HCT116 (cell line): ENCODE measurements around the gene MAP3K10. TPM values are rescaled to one million over a fixed set of nuclear protein-coding genes. Genes with fewer than 3 reads are reported as not detected.

Source experiments
- ATAC-seq: fragments of 200-7000 bp; cut with Tn5 transposase; 2 replicates; pipeline ENCODE4 v1.9.1; 2020; ENCODE audit warnings: mild to moderate bottlenecking, moderate library complexity
- BruUV-seq: library from RNA; stranded (reverse); fragments of 400-500 nt; replicated peaks from 2 replicates; lab custom pipeline; 2021; lab: Mats Ljungman, UMichigan
- CTCF ChIA-PET: fragments of 300-600 bp; sonication (Branson Sonifier 250); formaldehyde crosslinking; loops from one replicate; lab custom pipeline; 2021; ENCODE audit warnings: antibody characterized with exemption; lab: Charles Lee
- POLR2A ChIA-PET: fragments of 300-600, 350-600 bp; sonication (Branson Sonifier 250); formaldehyde crosslinking; loops from one replicate; lab custom pipeline; 2021; ENCODE audit warnings: antibody characterized with exemption; lab: Charles Lee
- RAD21 ChIA-PET, 2 experiments: fragments of 300-600 bp; sonication (Branson Sonifier 250); formaldehyde crosslinking; loops; one replicate each; lab custom pipeline; 2023; ENCODE audit warnings: low total read pairs in 2 of 2; ENCODE audit not compliant: uncharacterized antibody in 2 of 2, unreplicated experiment in 2 of 2, low non-redundant PET in 1 of 2; lab: Charles Lee
- DNase-seq: peaks from one replicate; pipeline ENCODE4 v3.0.0-alpha.2; 2010; ENCODE audit warnings: low read depth, low spot score
- H2AFZ ChIP-seq: fragments of 200-600 bp; shearing (Covaris generic), sonication (generic); 2 replicates; pipeline ENCODE4 v1.6.1; 2017; ENCODE audit warnings: low read depth, mixed run types, mixed read lengths, antibody characterized with exemption, low read length; ENCODE audit not compliant: poor library complexity, severe bottlenecking
- H3K27ac ChIP-seq: 2 replicates; pipeline ENCODE4 v1.5.1; 2012; ENCODE audit warnings: low read depth, low read length
- H3K27me3 ChIP-seq: fragments of 200-600 bp; sonication (generic); 2 replicates; pipeline ENCODE4 v1.6.1; 2016; ENCODE audit warnings: mixed run types, low read length, mixed read lengths; ENCODE audit not compliant: insufficient read depth
- H3K36me3 ChIP-seq, 2 experiments: fragments of 200-500 bp in 1 of 2; fragments of 200-600 bp in 1 of 2; sonication (Bioruptor generic) in 1 of 2; sonication (generic) in 1 of 2; 2 replicates each; pipeline versions ENCODE4 v1.5.1 to v1.6.1; 2014 to 2016; ENCODE audit warnings: low read length in 2 of 2, inconsistent platforms in 1 of 2, mixed read lengths in 1 of 2, mixed run types in 1 of 2; ENCODE audit not compliant: insufficient read depth in 2 of 2, control insufficient read depth in 1 of 2
- H3K4me1 ChIP-seq, 2 experiments: fragments of 200-600 bp in 1 of 2; sonication (generic) in 1 of 2; 2 replicates each; pipeline versions ENCODE4 v1.5.1 to v1.6.1; 2012 to 2017; ENCODE audit warnings: low read length in 2 of 2, inconsistent platforms in 1 of 2, mild to moderate bottlenecking in 1 of 2, mixed read lengths in 1 of 2, mixed run types in 1 of 2, moderate library complexity in 1 of 2; ENCODE audit not compliant: insufficient read depth in 2 of 2, control insufficient read depth in 1 of 2
- H3K4me2 ChIP-seq: fragments of 200-600 bp; sonication (generic); 2 replicates; pipeline ENCODE4 v1.6.1; 2017; ENCODE audit warnings: mixed run types, low read length, mixed read lengths
- H3K4me3 ChIP-seq, 2 experiments: fragments of 200-600 bp in 1 of 2; sonication (generic) in 1 of 2; replicated peaks in 1 of 2; 2 replicates each; pipeline ENCODE4 v1.5.1; 2011 to 2016; ENCODE audit warnings: low read length in 2 of 2, control low read depth in 1 of 2, low read depth in 1 of 2, mild to moderate bottlenecking in 1 of 2, mixed read lengths in 1 of 2, mixed run types in 1 of 2
- H3K79me2 ChIP-seq: fragments of 200-600 bp; sonication (generic); 2 replicates; pipeline ENCODE4 v1.6.1; 2017; ENCODE audit warnings: mild to moderate bottlenecking, mixed run types, low read length, moderate library complexity, mixed read lengths; ENCODE audit not compliant: insufficient read depth
- H3K9ac ChIP-seq: fragments of 200-600 bp; sonication (generic); 2 replicates; pipeline ENCODE4 v1.6.1; 2016; ENCODE audit warnings: low read length, mixed read lengths
- H3K9me2 ChIP-seq: fragments of 200-600 bp; sonication (generic), shearing (Covaris generic); 2 replicates; pipeline ENCODE4 v1.6.1; 2017; ENCODE audit warnings: mixed run types, mild to moderate bottlenecking, moderate library complexity; ENCODE audit not compliant: insufficient read depth
- H3K9me3 ChIP-seq, 2 experiments: fragments of 200-500 bp in 1 of 2; fragments of 200-600 bp in 1 of 2; sonication (Bioruptor generic) in 1 of 2; sonication (generic) in 1 of 2; 2 replicates each; pipeline ENCODE4 v1.6.1; 2014 to 2017; ENCODE audit warnings: low read length in 2 of 2, mixed read lengths in 2 of 2, inconsistent platforms in 1 of 2, low read depth in 1 of 2, mild to moderate bottlenecking in 1 of 2, mixed run types in 1 of 2, moderate library complexity in 1 of 2; ENCODE audit not compliant: control insufficient read depth in 1 of 2, insufficient read depth in 1 of 2
- H4K20me1 ChIP-seq: fragments of 200-600 bp; sonication (generic), shearing (Covaris generic); 2 replicates; pipeline ENCODE4 v1.6.1; 2017; ENCODE audit warnings: mixed run types, mild to moderate bottlenecking, moderate library complexity; ENCODE audit not compliant: insufficient read depth
- CBX3 ChIP-seq: IDR thresholded peaks from 2 replicates; pipeline ENCODE4 v1.6.1; 2012; ENCODE audit warnings: low read depth
- CEBPB ChIP-seq: IDR thresholded peaks from 2 replicates; pipeline ENCODE4 v1.6.1; 2012; ENCODE audit warnings: low read depth
- EGR1 ChIP-seq: IDR thresholded peaks from 2 replicates; pipeline ENCODE4 v1.6.1; 2012; ENCODE audit warnings: low read depth
- ELF1 ChIP-seq: IDR thresholded peaks from 2 replicates; pipeline ENCODE4 v1.6.1; 2012; ENCODE audit warnings: low read depth, borderline replicate concordance
- EZH2 ChIP-seq: fragments of 200-600 bp; sonication (generic); IDR thresholded peaks from 2 replicates; pipeline ENCODE4 v1.6.1; 2017; ENCODE audit warnings: antibody characterized with exemption, mixed run types
- EZH2phosphoT487 ChIP-seq: fragments of 200-600 bp; IDR thresholded peaks from 2 replicates; pipeline ENCODE4 v1.6.1; 2018; ENCODE audit warnings: antibody characterized with exemption, borderline replicate concordance
- FOSL1 ChIP-seq: IDR thresholded peaks from 2 replicates; pipeline ENCODE4 v1.6.1; 2012; ENCODE audit warnings: low read depth
- JUND ChIP-seq: IDR thresholded peaks from 2 replicates; pipeline ENCODE4 v1.6.1; 2012
- POLR2A ChIP-seq: IDR thresholded peaks from 2 replicates; pipeline ENCODE4 v1.7.0; 2011; ENCODE audit warnings: borderline replicate concordance; ENCODE audit not compliant: insufficient read depth, insufficient read length; ENCODE audit errors: extremely low read depth
- RAD21 ChIP-seq: IDR thresholded peaks from 2 replicates; pipeline ENCODE4 v1.6.1; 2012; ENCODE audit warnings: low read depth, mild to moderate bottlenecking
- SIN3A ChIP-seq: IDR thresholded peaks from 2 replicates; pipeline ENCODE4 v1.6.1; 2012; ENCODE audit warnings: low read depth
- SP1 ChIP-seq: IDR thresholded peaks from 2 replicates; pipeline ENCODE4 v1.6.1; 2012; ENCODE audit warnings: low read depth
- TCF7L2 ChIP-seq: IDR thresholded peaks from 2 replicates; pipeline ENCODE4 v1.7.0; 2011; ENCODE audit warnings: borderline replicate concordance, inconsistent platforms; ENCODE audit not compliant: insufficient read depth, insufficient read length; ENCODE audit errors: extremely low read depth
- YY1 ChIP-seq: IDR thresholded peaks from 2 replicates; pipeline ENCODE4 v1.6.1; 2011; ENCODE audit warnings: low read length, low read depth, moderate library complexity, mild to moderate bottlenecking; ENCODE audit not compliant: insufficient replicate concordance; ENCODE audit errors: extremely low read depth
- ZFX ChIP-seq: fragments of 450-650 bp; IDR thresholded peaks from 2 replicates; pipeline ENCODE4 v1.6.1; 2017
- ZNF274 ChIP-seq: fragments of 200-500 bp; sonication (Bioruptor generic); IDR thresholded peaks from 2 replicates; pipeline ENCODE4 v1.6.1; 2014; ENCODE audit warnings: mild to moderate bottlenecking, low read depth, low read length, inconsistent platforms
- intact Hi-C: fragments of 100-400 bp; cut with micrococcal nuclease; formaldehyde crosslinking; loops from 2 replicates; pipeline ENCODE4 v1.10.0; 2022
- total RNA-seq: library from RNA; stranded (reverse); gene quantifications from one replicate; pipeline ENCODE4 v1.2.1, GENCODE V29; 2021; ENCODE audit not compliant: unreplicated experiment
- TF ChIP-seq, protein P1 (sequence below): IDR thresholded peaks from 2 replicates; pipeline ENCODE4 v1.6.1; 2011; ENCODE audit warnings: mild to moderate bottlenecking, low read length, moderate library complexity; ENCODE audit not compliant: insufficient replicate concordance; ENCODE audit errors: extremely low read depth

MAP3K10 gene
- total RNA-seq, 1 experiment from 2014 or later, result 17.3 TPM

DNA sequence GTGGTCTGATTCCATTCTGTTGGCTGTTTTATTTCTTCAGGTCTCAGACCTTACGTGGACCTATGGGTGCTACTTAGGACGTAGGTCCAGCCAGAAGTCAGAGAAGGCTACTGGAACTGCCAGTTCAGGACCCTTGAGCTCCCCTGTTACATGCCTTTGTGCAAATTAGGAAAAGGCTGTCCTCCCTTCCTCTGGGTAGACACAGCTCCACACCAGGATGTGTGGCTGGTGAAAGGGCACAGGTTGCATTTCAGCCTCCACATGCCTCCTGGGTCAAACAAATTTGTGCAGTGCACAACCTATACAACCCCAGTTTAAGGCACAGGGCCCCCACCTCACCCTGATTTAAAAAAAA is 43.9 kb upstream of the MAP3K10 start:
- intact Hi-C loops, result loop anchor here (10.0 kb wide), 2 partner anchors 377 to 457 kb away; partner anchors contain the start of gene LTBP4
- H3K4me3 ChIP-seq, result peak overlapping the region; percentile 56 to 68
- H3K9ac ChIP-seq, result peak overlapping the region; percentile 74
- H3K27ac ChIP-seq, result peak overlapping the region; percentile 75
- BruUV-seq, result no TSS peak
- RAD21 ChIA-PET, result no interaction called here
- no peaks in the 10 kb centered on the region for H3K36me3 ChIP-seq
- H3K9me3 ChIP-seq, result no peaks in the 10 kb centered on the region
- DNase-seq, result no peak
- no peaks in the 10 kb centered on the region for H4K20me1 ChIP-seq
- POLR2A ChIA-PET, result interaction anchor here (0.7 to 1.8 kb wide), 6 partner anchors 9 to 85 kb away, joined by 3 to 7 read pairs (median 4); no protein-coding TSS in a partner anchor
- ATAC-seq, result peak; percentile 38
- peak overlapping the region; percentile 99 for H3K4me2 ChIP-seq
- no peaks in the 10 kb centered on the region for H3K79me2 ChIP-seq
- peak overlapping the region; percentile 93 for H2AFZ ChIP-seq
- H3K4me1 ChIP-seq, result peaks cover 13 to 26% of the 10 kb centered on the region in 2 experiments
- no peaks in the 10 kb centered on the region for H3K27me3 ChIP-seq
- CTCF ChIA-PET, result interaction anchor here (1.4 to 1.6 kb wide), 3 partner anchors 18 to 77 kb away, joined by 6 to 7 read pairs (median 7); no protein-coding TSS in a partner anchor
- no peak for TF ChIP-seq ELF1
- TF ChIP-seq, protein P1, sequence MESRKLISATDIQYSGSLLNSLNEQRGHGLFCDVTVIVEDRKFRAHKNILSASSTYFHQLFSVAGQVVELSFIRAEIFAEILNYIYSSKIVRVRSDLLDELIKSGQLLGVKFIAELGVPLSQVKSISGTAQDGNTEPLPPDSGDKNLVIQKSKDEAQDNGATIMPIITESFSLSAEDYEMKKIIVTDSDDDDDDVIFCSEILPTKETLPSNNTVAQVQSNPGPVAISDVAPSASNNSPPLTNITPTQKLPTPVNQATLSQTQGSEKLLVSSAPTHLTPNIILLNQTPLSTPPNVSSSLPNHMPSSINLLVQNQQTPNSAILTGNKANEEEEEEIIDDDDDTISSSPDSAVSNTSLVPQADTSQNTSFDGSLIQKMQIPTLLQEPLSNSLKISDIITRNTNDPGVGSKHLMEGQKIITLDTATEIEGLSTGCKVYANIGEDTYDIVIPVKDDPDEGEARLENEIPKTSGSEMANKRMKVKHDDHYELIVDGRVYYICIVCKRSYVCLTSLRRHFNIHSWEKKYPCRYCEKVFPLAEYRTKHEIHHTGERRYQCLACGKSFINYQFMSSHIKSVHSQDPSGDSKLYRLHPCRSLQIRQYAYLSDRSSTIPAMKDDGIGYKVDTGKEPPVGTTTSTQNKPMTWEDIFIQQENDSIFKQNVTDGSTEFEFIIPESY, result no peak
- no peak for TF ChIP-seq EZH2phosphoT487
- no peak for TF ChIP-seq SP1
- no peak for TF ChIP-seq TCF7L2
- no peak for TF ChIP-seq POLR2A
- no peak for TF ChIP-seq RAD21
- no peak for TF ChIP-seq SIN3A
- TF ChIP-seq EZH2, result no peak
- TF ChIP-seq CEBPB, result no peak
- TF ChIP-seq ZFX, result no peak
- TF ChIP-seq ZNF274, result no peak
- no peak for TF ChIP-seq CBX3
- TF ChIP-seq FOSL1, result no peak
- TF ChIP-seq YY1, result no peak
- no peak for TF ChIP-seq JUND
- TF ChIP-seq EGR1, result no peak; the same call in 1 of the 2 replicates
- no peaks in the 10 kb centered on the region for H3K9me2 ChIP-seq
